ENCODE data around the gene FAM222A.

DNA sequence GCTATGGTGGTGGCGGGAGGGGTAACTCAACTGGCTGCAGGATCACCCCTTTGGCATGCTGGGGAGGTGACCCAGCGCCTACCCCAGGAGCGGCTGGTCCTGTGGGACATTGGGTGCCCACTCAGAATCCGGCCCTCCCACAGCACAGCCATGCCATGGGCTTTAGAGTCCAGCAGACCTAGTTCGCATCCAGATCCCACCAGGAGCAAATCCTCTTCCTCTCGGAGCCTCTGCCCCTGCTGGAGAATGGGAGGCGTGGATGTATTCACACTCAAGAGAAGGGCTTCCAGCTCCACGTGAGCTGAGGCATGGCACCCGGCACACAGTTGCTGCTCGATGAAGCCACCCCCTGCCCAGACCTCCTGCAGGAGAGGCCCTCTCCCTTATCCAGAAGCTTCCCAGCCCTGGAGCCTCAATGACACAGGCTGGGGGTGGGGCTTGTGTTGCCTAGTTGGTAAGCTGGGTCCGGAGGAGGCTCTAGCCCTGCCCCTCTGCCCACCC is 17.7 kb downstream of the FAM222A start:
- TF ChIP-seq, protein P1, sequence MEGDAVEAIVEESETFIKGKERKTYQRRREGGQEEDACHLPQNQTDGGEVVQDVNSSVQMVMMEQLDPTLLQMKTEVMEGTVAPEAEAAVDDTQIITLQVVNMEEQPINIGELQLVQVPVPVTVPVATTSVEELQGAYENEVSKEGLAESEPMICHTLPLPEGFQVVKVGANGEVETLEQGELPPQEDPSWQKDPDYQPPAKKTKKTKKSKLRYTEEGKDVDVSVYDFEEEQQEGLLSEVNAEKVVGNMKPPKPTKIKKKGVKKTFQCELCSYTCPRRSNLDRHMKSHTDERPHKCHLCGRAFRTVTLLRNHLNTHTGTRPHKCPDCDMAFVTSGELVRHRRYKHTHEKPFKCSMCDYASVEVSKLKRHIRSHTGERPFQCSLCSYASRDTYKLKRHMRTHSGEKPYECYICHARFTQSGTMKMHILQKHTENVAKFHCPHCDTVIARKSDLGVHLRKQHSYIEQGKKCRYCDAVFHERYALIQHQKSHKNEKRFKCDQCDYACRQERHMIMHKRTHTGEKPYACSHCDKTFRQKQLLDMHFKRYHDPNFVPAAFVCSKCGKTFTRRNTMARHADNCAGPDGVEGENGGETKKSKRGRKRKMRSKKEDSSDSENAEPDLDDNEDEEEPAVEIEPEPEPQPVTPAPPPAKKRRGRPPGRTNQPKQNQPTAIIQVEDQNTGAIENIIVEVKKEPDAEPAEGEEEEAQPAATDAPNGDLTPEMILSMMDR (IDR thresholded peaks at IDR 0.05), result no peak
- TF ChIP-seq POLR2A (IDR thresholded peaks at IDR 0.05), result no peak

Data from uterus (tissue), 2 donors.